ENCODE measurements around the gene SNCAIP. TPM values are rescaled to one million over a fixed set of nuclear protein-coding genes. Genes with fewer than 3 reads are reported as not detected.

The SNCAIP gene
- total RNA-seq, 4 donors from 2014 or later = 0.88 to 13.0 (median 2.9) TPM

DNA sequence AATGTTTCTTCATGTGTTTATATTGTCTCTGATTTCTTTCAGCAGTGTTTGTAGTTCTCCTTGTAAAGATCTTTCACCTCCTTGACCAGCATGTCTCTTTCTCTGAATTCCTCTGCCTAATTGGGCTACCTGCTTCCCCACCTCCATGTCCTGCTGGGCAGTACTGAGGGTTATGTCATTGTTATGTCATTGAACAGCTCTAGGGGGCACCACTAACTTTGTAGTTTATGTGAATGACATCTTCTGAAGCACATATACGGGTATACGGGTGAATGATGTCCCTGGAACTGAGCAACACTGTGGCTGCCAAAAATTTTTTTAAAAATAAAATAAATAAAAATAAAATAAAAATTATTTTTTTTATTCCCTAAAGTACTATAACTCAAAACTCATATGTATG is 16.9 kb upstream of the SNCAIP start:
- no peak overlapping the region for H3K4me3 ChIP-seq (ENCODE audit: low read depth, poor library complexity, severe bottlenecking)
- whole genome bisulfite sequencing, 2 donors = 46 to 66% methylated on average over 2 of the region's 2 CpGs
- no peak for TF ChIP-seq POLR2A (IDR thresholded peaks at IDR 0.05)
- TF ChIP-seq, protein P1, sequence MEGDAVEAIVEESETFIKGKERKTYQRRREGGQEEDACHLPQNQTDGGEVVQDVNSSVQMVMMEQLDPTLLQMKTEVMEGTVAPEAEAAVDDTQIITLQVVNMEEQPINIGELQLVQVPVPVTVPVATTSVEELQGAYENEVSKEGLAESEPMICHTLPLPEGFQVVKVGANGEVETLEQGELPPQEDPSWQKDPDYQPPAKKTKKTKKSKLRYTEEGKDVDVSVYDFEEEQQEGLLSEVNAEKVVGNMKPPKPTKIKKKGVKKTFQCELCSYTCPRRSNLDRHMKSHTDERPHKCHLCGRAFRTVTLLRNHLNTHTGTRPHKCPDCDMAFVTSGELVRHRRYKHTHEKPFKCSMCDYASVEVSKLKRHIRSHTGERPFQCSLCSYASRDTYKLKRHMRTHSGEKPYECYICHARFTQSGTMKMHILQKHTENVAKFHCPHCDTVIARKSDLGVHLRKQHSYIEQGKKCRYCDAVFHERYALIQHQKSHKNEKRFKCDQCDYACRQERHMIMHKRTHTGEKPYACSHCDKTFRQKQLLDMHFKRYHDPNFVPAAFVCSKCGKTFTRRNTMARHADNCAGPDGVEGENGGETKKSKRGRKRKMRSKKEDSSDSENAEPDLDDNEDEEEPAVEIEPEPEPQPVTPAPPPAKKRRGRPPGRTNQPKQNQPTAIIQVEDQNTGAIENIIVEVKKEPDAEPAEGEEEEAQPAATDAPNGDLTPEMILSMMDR (IDR thresholded peaks at IDR 0.05) = no peak
- intact Hi-C loops (cut with DNase I; ENCODE audit: low total_unique reads) = no loop called here
- DNase-seq (ENCODE audit: low spot score in 2 of 2) = no peak

DNA sequence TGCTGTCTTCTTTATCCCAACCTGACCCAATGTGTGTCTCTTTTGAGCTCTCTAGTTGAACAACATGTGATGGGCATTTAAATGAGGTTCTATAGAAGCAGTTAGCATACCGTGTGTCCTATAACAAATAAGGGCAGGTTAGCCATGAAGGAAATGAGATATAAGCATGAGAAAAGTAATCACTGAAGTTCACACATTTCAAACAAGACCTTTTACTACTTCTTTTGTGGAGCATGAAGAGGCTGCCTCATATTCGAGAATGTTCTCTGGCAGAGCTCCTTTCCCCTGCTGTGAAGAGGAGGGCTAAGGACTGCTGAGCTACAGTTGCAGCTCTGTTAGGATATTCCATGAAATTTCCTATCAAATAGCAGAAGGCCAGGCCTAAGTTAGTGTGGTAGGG is 15.2 kb upstream of the SNCAIP start:
- WGBS, 2 donors = 78 to 91% methylated on average over 2 of the region's 2 CpGs
- no peak for DNase-seq (ENCODE audit: low spot score in 2 of 2)
- H3K4me3 ChIP-seq (ENCODE audit: low read depth, poor library complexity, severe bottlenecking) = no peak overlapping the region
- TF ChIP-seq, protein P1 (IDR thresholded peaks at IDR 0.05) = no peak
- TF ChIP-seq POLR2A (IDR thresholded peaks at IDR 0.05) = no peak
- intact Hi-C loops (cut with DNase I; ENCODE audit: low total_unique reads) = no loop called here

DNA sequence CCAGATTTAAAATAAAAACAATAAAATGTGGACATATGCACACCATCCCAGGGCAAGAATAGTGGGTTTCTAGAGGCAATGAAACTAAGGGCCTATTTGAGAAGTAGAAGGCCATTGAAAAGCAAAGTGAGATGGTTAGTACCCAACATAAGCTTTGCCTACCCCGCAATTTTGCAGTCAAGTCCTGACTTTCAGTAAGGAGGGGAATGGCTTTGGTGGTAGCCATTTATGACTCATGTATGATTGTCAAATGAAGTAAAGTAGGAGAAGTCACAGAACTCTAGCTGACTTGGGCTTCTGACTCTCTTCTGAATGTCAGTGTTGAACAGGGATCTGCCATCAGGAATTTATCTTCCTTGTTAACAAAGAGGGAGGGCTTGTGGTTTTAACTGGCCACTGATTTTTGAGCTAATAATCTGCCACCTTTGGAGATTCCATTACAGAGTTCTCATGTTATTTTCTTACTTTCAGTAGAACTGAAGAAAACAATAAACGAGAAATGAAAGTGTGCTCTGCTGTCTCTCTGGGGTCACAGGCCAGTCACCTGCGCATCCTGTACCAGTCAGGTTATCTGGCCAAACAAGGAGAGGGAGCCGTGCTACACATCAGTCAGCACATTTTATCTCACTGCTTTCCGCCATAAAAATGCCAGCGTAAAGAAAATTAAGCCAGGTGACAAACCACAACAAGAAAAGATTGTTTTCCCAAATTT is 14.3 kb upstream of the SNCAIP start:
- TF ChIP-seq, protein P1 (IDR thresholded peaks at IDR 0.05) = no peak
- no peak for TF ChIP-seq POLR2A (IDR thresholded peaks at IDR 0.05)
- intact Hi-C loops (cut with DNase I; ENCODE audit: low total_unique reads) = no loop called here
- 76 to 85% methylated on average over 6 of the region's 6 CpGs for WGBS, 2 donors
- H3K4me3 ChIP-seq (ENCODE audit: low read depth, poor library complexity, severe bottlenecking) = no peak overlapping the region
- DNase-seq (ENCODE audit: low spot score in 2 of 2) = no peak

DNA sequence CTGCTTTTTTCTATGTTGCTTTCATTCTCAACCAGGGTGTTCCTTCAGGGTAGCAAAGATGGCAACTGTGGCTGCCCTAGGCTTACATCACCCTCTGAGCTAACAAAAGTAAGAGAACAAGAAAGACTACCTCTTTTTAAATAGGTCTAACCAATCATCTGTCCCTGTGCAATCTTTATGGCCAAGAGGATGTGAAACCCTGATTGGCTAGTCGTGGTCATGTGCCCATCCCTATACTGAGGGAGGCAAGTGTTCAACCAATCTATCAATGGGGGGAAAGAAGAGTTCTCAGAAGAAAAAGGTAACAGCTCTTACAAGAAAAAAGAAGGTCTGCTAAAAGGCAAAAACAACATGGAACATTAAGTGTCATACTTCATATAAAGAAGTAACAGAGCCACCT is 11.7 kb upstream of the SNCAIP start:
- WGBS, 2 donors = 95 to 100% methylated on average over 1 of the region's 1 CpG
- no peak overlapping the region for H3K4me3 ChIP-seq (ENCODE audit: low read depth, poor library complexity, severe bottlenecking)
- no peak for DNase-seq (ENCODE audit: low spot score in 2 of 2)
- TF ChIP-seq POLR2A (IDR thresholded peaks at IDR 0.05) = no peak
- TF ChIP-seq, protein P1 (IDR thresholded peaks at IDR 0.05) = no peak
- intact Hi-C loops (cut with DNase I; ENCODE audit: low total_unique reads) = no loop called here

DNA sequence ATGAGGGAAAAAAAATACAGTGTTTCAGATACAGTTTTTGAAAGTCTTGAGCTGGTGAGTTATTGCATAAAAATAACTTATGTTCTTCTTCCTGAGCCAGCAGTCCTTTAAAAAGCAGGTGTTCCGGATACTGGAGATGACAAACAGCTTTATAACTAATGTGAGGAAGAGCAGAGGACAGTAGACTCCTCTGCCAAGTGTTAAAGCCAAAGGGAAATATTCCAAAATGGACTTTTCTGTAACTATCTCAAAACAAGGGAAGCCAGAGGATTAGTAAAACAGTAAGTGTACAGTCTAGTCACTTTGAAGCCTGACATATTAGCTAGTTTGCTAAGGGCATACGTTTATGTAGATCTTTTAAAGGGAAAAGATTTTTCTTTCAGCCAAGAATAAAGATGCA is 11.0 kb upstream of the SNCAIP start:
- DNase-seq (ENCODE audit: low spot score in 2 of 2) = no peak
- WGBS, 2 donors = 22 to 34% methylated on average over 2 of the region's 2 CpGs
- TF ChIP-seq, protein P1 (IDR thresholded peaks at IDR 0.05) = no peak
- no peak for TF ChIP-seq POLR2A (IDR thresholded peaks at IDR 0.05)
- no peak overlapping the region for H3K4me3 ChIP-seq (ENCODE audit: low read depth, poor library complexity, severe bottlenecking)
- intact Hi-C loops (cut with DNase I; ENCODE audit: low total_unique reads) = no loop called here

Data from lower leg skin (tissue), 4 donors.